HUES6 (cell line): ENCODE data around the gene RRP1B.
"Not testable (repeated sequence)": the region's sequence is repeated elsewhere in the genome, so short reads cannot be mapped to it uniquely, and the experiment has no call there.

Experiments
- H3K27ac ChIP-seq: 2 replicates; pipeline ENCODE4 v1.7.0; 2013; ENCODE audit warnings: low read depth, mild to moderate bottlenecking, low read length, inconsistent platforms
- H3K27me3 ChIP-seq: 2 replicates; pipeline ENCODE4 v1.6.1; 2013; ENCODE audit warnings: low read length; ENCODE audit not compliant: control insufficient read depth, insufficient read depth
- H3K36me3 ChIP-seq: 2 replicates; pipeline ENCODE4 v1.6.1; 2013; ENCODE audit warnings: low read length; ENCODE audit not compliant: control insufficient read depth, insufficient read depth
- H3K4me1 ChIP-seq: 2 replicates; pipeline ENCODE4 v1.6.1; 2013; ENCODE audit warnings: low read length; ENCODE audit not compliant: control insufficient read depth, insufficient read depth
- H3K4me3 ChIP-seq: 2 replicates; pipeline ENCODE4 v1.5.1; 2013; ENCODE audit warnings: low read depth, low read length
- H3K9ac ChIP-seq: one replicate; pipeline ENCODE4 v1.6.1; 2013; ENCODE audit warnings: mild to moderate bottlenecking, low read length
- H3K9me3 ChIP-seq: 2 replicates; pipeline ENCODE4 v1.6.1; 2013; ENCODE audit warnings: low read depth, low read length; ENCODE audit not compliant: control insufficient read depth, insufficient read depth

Gene RRP1B

GRCh38 chr21:43691086-43691795, 31.9 kb downstream of the RRP1B start:
- Histone ChIP-seq H3K27ac (no peak overlapping the region), H3K9me3 (no peaks in the 10 kb centered on the region), H3K27me3 (no peaks in the 10 kb centered on the region), H3K4me1 (no peaks in the 10 kb centered on the region), H3K4me3 (no peak overlapping the region), H3K36me3 (peaks cover 99% of the 10 kb centered on the region), H3K9ac (no peak overlapping the region)

GRCh38 chr21:43691801-43692200, 32.4 kb downstream of the RRP1B start:
- Histone ChIP-seq H3K9me3 (no peaks in the 10 kb centered on the region), H3K4me3 (no peak overlapping the region), H3K36me3 (peaks cover 95% of the 10 kb centered on the region), H3K9ac (no peak overlapping the region), H3K27me3 (no peaks in the 10 kb centered on the region), H3K27ac (no peak overlapping the region), H3K4me1 (no peaks in the 10 kb centered on the region)

GRCh38 chr21:43692949-43693348, 33.6 kb downstream of the RRP1B start:
- peaks cover 84% of the 10 kb centered on the region for H3K36me3 ChIP-seq
- no peaks in the 10 kb centered on the region for H3K27me3 ChIP-seq
- no peaks in the 10 kb centered on the region for H3K4me1 ChIP-seq
- H3K9ac ChIP-seq, result no peak overlapping the region
- no peak overlapping the region for H3K27ac ChIP-seq
- no peaks in the 10 kb centered on the region for H3K9me3 ChIP-seq
- no peak overlapping the region for H3K4me3 ChIP-seq

- no peak overlapping the region for H3K27ac ChIP-seq
- H3K27me3 ChIP-seq, result no peaks in the 10 kb centered on the region
- no peaks in the 10 kb centered on the region for H3K4me1 ChIP-seq
- no peak overlapping the region for H3K9ac ChIP-seq
- H3K9me3 ChIP-seq, result no peaks in the 10 kb centered on the region
- peaks cover 74% of the 10 kb centered on the region for H3K36me3 ChIP-seq
- no peak overlapping the region for H3K4me3 ChIP-seq
Observed at GRCh38 chr21:43693981-43694380, 34.6 kb downstream of the RRP1B start.

GRCh38 chr21:43694437-43695079, 35.2 kb downstream of the RRP1B start:
- H3K9me3 ChIP-seq, result no peaks in the 10 kb centered on the region
- peaks cover 68% of the 10 kb centered on the region for H3K36me3 ChIP-seq
- no peak overlapping the region for H3K9ac ChIP-seq
- H3K27ac ChIP-seq, result no peak overlapping the region
- no peaks in the 10 kb centered on the region for H3K27me3 ChIP-seq
- H3K4me3 ChIP-seq, result no peak overlapping the region
- H3K4me1 ChIP-seq, result no peaks in the 10 kb centered on the region

- Histone ChIP-seq H3K27me3 (no peaks in the 10 kb centered on the region), H3K4me1 (no peaks in the 10 kb centered on the region), H3K9me3 (no peaks in the 10 kb centered on the region), H3K9ac (no peak overlapping the region), H3K27ac (no peak overlapping the region), H3K36me3 (peaks cover 51% of the 10 kb centered on the region), H3K4me3 (no peak overlapping the region)
Observed at GRCh38 chr21:43696214-43696613, 36.9 kb downstream of the RRP1B start.

GRCh38 chr21:43697758-43698643, 38.6 kb downstream of the RRP1B start:
- Histone ChIP-seq H3K9me3 (no peaks in the 10 kb centered on the region), H3K4me3 (no peak overlapping the region), H3K9ac (no peak overlapping the region), H3K27me3 (no peaks in the 10 kb centered on the region), H3K4me1 (peaks cover 8% of the 10 kb centered on the region), H3K27ac (no peak overlapping the region), H3K36me3 (peaks cover 34% of the 10 kb centered on the region)

- H3K4me3 ChIP-seq, H3K27me3 ChIP-seq, H3K27ac ChIP-seq, H3K9me3 ChIP-seq, H3K9ac ChIP-seq: not testable (repeated sequence)
- peaks cover 20% of the 10 kb centered on the region for H3K36me3 ChIP-seq
- H3K4me1 ChIP-seq, result peaks cover 15% of the 10 kb centered on the region
Observed at GRCh38 chr21:43699492-43699777, 40.1 kb downstream of the RRP1B start.

- H3K4me1 ChIP-seq, result peaks cover 15% of the 10 kb centered on the region
- peaks cover 13% of the 10 kb centered on the region for H3K36me3 ChIP-seq
- H3K9me3 ChIP-seq, result no peaks in the 10 kb centered on the region
- no peak overlapping the region for H3K27ac ChIP-seq
- H3K4me3 ChIP-seq, result no peak overlapping the region
- no peaks in the 10 kb centered on the region for H3K27me3 ChIP-seq
- H3K9ac ChIP-seq, result no peak overlapping the region
Observed at GRCh38 chr21:43699933-43700599, 40.7 kb downstream of the RRP1B start.

GRCh38 chr21:43701936-43702784, 42.8 kb downstream of the RRP1B start:
- Histone ChIP-seq H3K4me3 (no peak overlapping the region), H3K9ac (no peak overlapping the region), H3K27ac (no peak overlapping the region), H3K4me1 (peaks cover 15% of the 10 kb centered on the region), H3K36me3 (no peaks in the 10 kb centered on the region), H3K9me3 (no peaks in the 10 kb centered on the region), H3K27me3 (no peaks in the 10 kb centered on the region)
